HG03520 (cell line): ENCODE measurements around the gene POU3F4.

ENCODE experiments used
- ATAC-seq: cut with Tn5 transposase; IDR thresholded peaks from one replicate; pipeline ENCODE4 v1.9.1; 2021; ENCODE audit warnings: mild to moderate bottlenecking, moderate library complexity; ENCODE audit not compliant: unreplicated experiment

The POU3F4 gene

GRCh38 chrX:83508006-83508405, at the start of gene POU3F4:
TSS of gene POU3F4 (plus strand) at chrX:83508290. CDS start at chrX:83508325, 35 bp downstream.
- no peak for ATAC-seq

GRCh38 chrX:83469551-83469950, 38.5 kb upstream of the POU3F4 start:
- peak; percentile 88 for ATAC-seq

GRCh38 chrX:83495898-83496297, 12.2 kb upstream of the POU3F4 start:
- ATAC-seq: no peak

DNA sequence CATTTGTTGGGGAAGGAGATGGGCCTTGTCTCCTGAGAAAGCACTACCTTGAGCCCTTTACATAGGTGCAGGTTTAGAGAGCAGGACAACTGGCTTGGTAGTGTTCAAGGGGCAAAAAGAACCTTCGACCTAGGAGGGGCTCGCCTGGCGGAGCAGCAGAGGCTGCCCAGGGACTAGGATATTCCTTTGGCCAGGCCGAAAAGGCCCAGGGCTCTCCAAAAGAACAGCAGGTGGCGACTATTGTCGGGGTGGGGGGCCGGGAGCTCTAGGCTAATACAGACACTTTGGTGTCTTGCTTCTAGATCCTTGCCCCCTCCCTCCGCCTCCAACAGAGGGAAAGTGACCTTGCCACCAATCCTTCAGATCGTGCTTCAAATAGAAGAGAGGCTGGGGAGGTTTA, 7.1 kb upstream of the POU3F4 start:
- no peak for ATAC-seq

GRCh38 chrX:83501530-83501929, 6.6 kb upstream of the POU3F4 start:
- ATAC-seq: no peak

DNA sequence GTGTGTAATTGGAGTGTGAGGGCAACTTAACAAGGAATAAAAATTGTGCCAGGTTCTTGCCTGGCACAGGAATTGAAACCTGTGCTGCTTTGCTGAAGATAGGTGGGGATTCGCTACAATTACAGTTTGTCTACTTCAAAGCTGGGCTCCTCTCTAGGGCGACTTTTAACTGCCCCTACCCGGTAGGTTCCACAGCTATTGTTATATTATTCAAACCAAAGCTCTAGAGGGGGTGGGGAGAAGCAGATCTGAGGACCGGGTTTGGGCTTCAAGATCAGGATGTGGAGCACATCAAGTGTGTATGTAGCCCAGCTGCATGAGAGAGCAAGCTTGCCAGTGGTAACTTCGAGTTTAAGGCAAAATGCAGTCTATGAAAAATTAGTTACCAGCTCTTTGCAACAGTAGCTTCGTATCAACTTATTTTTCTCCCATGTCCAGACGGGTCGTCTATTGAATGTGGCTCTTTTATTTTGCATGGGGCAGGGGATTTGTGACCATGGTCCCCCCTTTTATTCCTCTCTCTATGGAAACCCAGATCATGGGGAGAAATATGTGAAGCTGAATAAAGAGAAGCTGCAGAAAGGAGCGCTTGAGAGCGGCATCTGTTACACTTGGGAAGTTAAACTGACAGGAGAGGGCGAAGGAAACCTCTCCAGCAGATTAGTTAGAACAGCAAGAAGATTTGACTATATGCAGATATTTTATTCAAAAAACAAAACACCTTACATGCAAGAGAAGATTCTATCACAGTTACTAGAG, 3.2 kb upstream of the POU3F4 start:
- ATAC-seq: no peak

DNA sequence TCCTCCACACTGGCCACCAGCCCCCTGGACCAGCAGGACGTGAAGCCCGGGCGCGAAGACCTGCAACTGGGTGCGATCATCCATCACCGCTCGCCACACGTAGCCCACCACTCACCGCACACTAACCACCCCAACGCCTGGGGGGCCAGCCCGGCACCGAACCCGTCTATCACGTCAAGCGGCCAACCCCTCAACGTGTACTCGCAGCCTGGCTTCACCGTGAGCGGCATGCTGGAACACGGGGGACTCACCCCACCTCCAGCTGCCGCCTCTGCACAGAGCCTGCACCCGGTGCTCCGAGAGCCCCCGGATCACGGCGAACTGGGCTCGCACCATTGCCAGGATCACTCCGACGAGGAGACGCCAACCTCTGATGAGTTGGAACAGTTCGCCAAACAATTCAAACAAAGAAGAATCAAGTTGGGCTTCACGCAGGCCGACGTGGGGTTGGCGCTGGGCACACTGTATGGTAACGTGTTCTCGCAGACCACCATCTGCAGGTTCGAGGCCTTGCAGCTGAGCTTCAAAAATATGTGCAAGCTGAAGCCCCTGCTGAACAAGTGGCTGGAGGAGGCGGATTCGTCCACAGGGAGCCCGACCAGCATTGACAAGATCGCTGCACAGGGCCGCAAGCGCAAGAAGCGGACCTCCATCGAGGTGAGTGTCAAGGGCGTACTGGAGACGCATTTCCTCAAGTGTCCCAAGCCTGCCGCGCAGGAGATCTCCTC, 600 bp downstream of the POU3F4 start:
- no peak for ATAC-seq

- no peak for ATAC-seq
Observed at GRCh38 chrX:83509254-83509801, 1.2 kb downstream of the POU3F4 start.

DNA sequence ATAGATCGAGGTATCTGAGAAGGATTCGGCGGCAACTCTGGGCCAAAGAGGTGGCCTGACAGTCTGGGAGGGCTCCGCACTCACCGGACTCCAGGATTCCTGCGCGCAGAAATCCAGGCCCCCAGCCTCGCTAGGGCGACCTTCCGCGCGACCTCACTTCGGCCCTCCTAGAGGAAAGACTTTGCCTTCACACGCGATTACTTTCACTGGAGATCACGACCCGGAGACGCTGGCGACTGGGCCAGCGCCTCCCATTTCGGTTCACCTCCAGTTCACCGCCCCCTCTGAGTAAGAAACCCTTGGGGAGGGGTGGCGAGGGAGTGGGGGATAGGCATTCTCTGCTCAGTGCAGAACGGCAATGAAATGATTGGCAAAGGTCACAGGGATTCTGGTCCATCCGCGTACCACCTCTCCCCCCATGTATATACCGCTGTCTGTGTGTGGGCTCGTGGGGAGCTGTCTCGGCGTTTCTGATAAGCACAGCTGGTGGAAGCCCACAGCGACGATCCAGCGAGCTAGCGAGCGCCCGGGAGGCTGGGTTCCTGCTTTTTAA, 2.5 kb downstream of the POU3F4 start:
- ATAC-seq: no peak

GRCh38 chrX:83511208-83511607, 3.1 kb downstream of the POU3F4 start:
- ATAC-seq: no peak

DNA sequence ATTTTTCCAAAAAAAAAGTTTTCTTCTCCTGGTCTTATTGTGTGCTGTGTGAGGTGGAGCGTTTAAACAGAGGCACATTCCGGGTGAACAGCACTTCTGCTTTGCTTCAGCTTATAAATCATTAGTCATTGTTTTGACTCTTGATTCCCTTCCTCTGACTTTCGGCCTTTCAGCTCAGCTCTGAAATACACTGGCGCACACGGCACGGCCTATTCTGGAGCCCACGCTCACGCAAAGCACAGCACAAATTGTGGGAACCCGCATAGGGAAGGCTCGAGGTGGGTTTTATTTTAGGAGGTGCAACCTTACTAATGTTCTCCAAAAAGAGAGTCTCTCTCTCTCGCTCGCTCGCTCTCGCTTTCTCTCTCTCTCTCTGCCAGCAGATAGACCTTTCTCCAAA, 4.0 kb downstream of the POU3F4 start:
- ATAC-seq: no peak

DNA sequence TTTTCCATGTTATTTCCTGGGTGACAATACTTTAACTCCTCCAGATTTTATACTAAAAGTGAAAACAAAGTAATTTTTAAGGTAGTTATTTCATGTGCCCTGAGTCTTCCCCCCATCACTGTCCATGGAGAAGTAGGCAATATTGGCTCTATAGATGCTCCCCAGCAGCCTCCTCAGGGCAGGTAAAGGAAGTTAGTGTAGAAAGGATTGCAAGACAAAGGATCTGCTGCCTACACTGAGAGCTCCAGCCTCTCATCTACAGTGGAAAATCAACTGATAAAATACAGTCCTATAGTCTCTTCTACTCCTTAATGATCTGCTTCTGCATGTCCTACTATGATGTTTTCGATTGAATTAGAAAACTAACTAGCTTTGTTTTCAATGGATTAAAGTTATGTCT, 8.5 kb downstream of the POU3F4 start:
- no peak for ATAC-seq

DNA sequence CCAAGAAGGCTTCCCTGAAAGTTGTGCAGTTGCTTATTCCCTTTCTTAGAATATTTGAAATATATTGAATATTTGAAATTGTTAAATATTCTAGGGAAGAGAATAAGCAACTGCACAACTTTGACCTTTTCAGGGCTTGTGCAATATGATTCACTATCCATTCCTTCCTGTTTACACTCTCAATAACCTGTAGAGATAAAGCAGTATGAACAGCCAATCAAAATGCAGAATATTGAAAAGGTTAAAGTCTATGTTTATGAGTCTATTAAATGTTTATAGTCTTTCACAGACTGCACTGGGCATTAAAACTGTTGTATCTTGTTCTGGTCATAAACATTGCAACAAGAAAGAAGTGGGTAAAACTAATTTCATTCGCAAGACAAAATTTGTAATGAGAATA, 13.8 kb downstream of the POU3F4 start:
- ATAC-seq: no peak

DNA sequence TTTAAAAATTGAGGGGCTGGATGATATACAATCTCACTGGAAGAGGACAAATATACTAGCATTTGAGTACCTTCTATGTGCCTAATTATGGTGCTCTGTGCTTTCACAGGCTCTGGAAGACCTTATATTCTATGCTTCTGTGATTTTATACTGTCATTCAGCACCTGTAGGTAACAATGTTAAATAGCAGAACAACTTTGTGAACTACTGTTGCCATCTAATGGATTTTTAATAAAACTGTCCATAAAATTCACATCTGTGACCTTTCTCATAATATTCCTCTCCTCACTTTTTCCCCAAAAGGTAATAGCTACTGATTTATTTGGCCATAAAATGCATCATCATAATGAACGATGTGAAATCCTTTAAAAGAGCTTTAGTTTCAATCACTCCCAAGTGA, 21.9 kb downstream of the POU3F4 start:
- no peak for ATAC-seq

GRCh38 chrX:83535417-83536196, 27.5 kb downstream of the POU3F4 start:
- ATAC-seq: peak; percentile 61
